Liver (tissue), 9 donors: ENCODE measurements around the gene PSENEN. TPM values are rescaled to one million over a fixed set of nuclear protein-coding genes. Genes with fewer than 3 reads are reported as not detected.
A peak's percentile ranks its signal among the peaks of the same experiment; 100 is the strongest.

Experiments used
- DNase-seq: peaks from one replicate; pipeline ENCODE4 v3.0.0-alpha.2; 2017; ENCODE audit warnings: low spot score
- H3K27ac ChIP-seq, 2 donors: one replicate each; pipeline ENCODE4 v1.7.0; 2013; ENCODE audit warnings: inconsistent platforms in 2 of 2, low read length in 2 of 2, control low read depth in 1 of 2, low read depth in 1 of 2, mild to moderate bottlenecking in 1 of 2
- H3K27me3 ChIP-seq, 4 donors: one replicate each; pipeline versions ENCODE4 v1.6.1 to v1.7.0; 2013; ENCODE audit warnings: low read length in 3 of 4, inconsistent platforms in 1 of 4, mild to moderate bottlenecking in 1 of 4, moderate library complexity in 1 of 4; ENCODE audit not compliant: control insufficient read depth in 4 of 4, insufficient read depth in 4 of 4
- H3K36me3 ChIP-seq, 4 donors: one replicate each; pipeline versions ENCODE4 v1.6.1 to v1.7.0; 2013; ENCODE audit warnings: low read length in 3 of 4, mild to moderate bottlenecking in 3 of 4, low read depth in 1 of 4, moderate library complexity in 1 of 4; ENCODE audit not compliant: control insufficient read depth in 4 of 4, insufficient read depth in 3 of 4
- H3K4me1 ChIP-seq, 4 donors: one replicate each; pipeline versions ENCODE4 v1.6.1 to v1.7.0; 2013; ENCODE audit warnings: low read length in 3 of 4, mild to moderate bottlenecking in 3 of 4, moderate library complexity in 1 of 4; ENCODE audit not compliant: control insufficient read depth in 4 of 4, insufficient read depth in 4 of 4
- H3K4me3 ChIP-seq, 3 donors: one replicate each; pipeline versions ENCODE4 v1.6.1 to v1.7.0; 2013; ENCODE audit warnings: low read length in 3 of 3, control low read depth in 1 of 3, low read depth in 1 of 3, mild to moderate bottlenecking in 1 of 3
- H3K9ac ChIP-seq, 2 donors: one replicate each; pipeline ENCODE4 v1.7.0; 2013; ENCODE audit warnings: low read length in 2 of 2, mild to moderate bottlenecking in 2 of 2, moderate library complexity in 2 of 2, control low read depth in 1 of 2, low read depth in 1 of 2
- H3K9me3 ChIP-seq, 4 donors: one replicate each; pipeline versions ENCODE4 v1.6.1 to v1.7.0; 2013; ENCODE audit warnings: low read length in 3 of 4; ENCODE audit not compliant: control insufficient read depth in 4 of 4
- ATF3 ChIP-seq: IDR thresholded peaks from 2 replicates; pipeline ENCODE4 v1.6.1; 2016; ENCODE audit warnings: antibody characterized with exemption
- CTCF ChIP-seq: fragments of 150-350 bp; IDR thresholded peaks from 2 replicates; pipeline ENCODE4 v1.5.1; 2017; ENCODE audit warnings: improper control_type of control experiment, low read depth, low read length; ENCODE audit not compliant: missing input control
- EGR1 ChIP-seq, 2 donors: IDR thresholded peaks; 2 replicates each; pipeline ENCODE4 v1.6.1; 2016 to 2018; ENCODE audit warnings: antibody characterized with exemption in 2 of 2, low read depth in 2 of 2
- HNF4A ChIP-seq, 2 donors: conservative IDR thresholded peaks; 2 replicates each; pipeline ENCODE4 v1.6.1; 2016; ENCODE audit warnings: antibody characterized with exemption in 2 of 2, mild to moderate bottlenecking in 2 of 2
- JUND ChIP-seq, 2 donors: IDR thresholded peaks; 2 replicates each; pipeline ENCODE4 v1.6.1; 2016; ENCODE audit warnings: antibody characterized with exemption in 2 of 2
- MAX ChIP-seq: IDR thresholded peaks from 2 replicates; pipeline ENCODE4 v1.6.1; 2016; ENCODE audit warnings: antibody characterized with exemption
- RAD21 ChIP-seq, 2 donors: IDR thresholded peaks; 2 replicates each; pipeline ENCODE4 v1.6.1; 2016; ENCODE audit warnings: antibody characterized with exemption in 2 of 2, mild to moderate bottlenecking in 2 of 2
- REST ChIP-seq: IDR thresholded peaks from 2 replicates; pipeline ENCODE4 v1.6.1; 2016; ENCODE audit warnings: antibody characterized with exemption, mild to moderate bottlenecking
- RXRA ChIP-seq, 2 donors: IDR thresholded peaks; 2 replicates each; pipeline ENCODE4 v1.6.1; 2017 to 2018; ENCODE audit warnings: antibody characterized with exemption in 2 of 2, mild to moderate bottlenecking in 1 of 2
- SP1 ChIP-seq: IDR thresholded peaks from 2 replicates; pipeline ENCODE4 v1.6.1; 2018; ENCODE audit warnings: antibody characterized with exemption, mild to moderate bottlenecking
- TAF1 ChIP-seq: conservative IDR thresholded peaks from 2 replicates; pipeline ENCODE4 v1.6.1; 2016; ENCODE audit warnings: antibody characterized with exemption, mild to moderate bottlenecking
- YY1 ChIP-seq: IDR thresholded peaks from 2 replicates; pipeline ENCODE4 v1.6.1; 2016; ENCODE audit warnings: antibody characterized with exemption, mild to moderate bottlenecking
- ZBTB33 ChIP-seq: IDR thresholded peaks from 2 replicates; pipeline ENCODE4 v1.6.1; 2016; ENCODE audit warnings: antibody characterized with exemption
- WGBS: extraction: QIAGEN DNeasy Blood & Tissue Kit; methylation state at CpG from one replicate; pipeline ENCODE4 v1.1.7; 2013; 5-methylcytosine and 5-hydroxymethylcytosine counted together
- polyA plus RNA-seq, 2 donors: library from polyadenylated mRNA; stranded (reverse) in 1 of 2; unstranded in 1 of 2; fragments of 200-250 nt in 1 of 2; fragments of >200 nt in 1 of 2; fragmentation: Nextera tagmentation in 1 of 2; extraction: Ambion mirVana in 1 of 2; gene quantifications; one replicate each; pipeline versions ENCODE4 v1.2.1 to v1.2.3, GENCODE V29; 2013 to 2015
- total RNA-seq, 2 donors: library from RNA; depleted of rRNA; stranded (reverse); fragments of >200 nt; gene quantifications; one replicate each; pipeline ENCODE4 v1.2.3, GENCODE V29; 2014
- donor health status: healthy.
- donor health status: healthy.
- donor health status: healthy.
- donor health status: healthy.
- donor health status: healthy.

The PSENEN gene
- total and polyA plus RNA-seq, 4 donors = 7.4 to 58.1 (median 20.7) TPM

- H3K9ac ChIP-seq = no peak overlapping the region
- H3K36me3 ChIP-seq = peaks cover 20 to 36% (median 28%) of the 10 kb centered on the region in 4 donors
These were observed 25.9 kb upstream of the PSENEN start for GRCh38 chr19:35719402-35720162.

More at GRCh38 chr19:35719402-35720162, 25.9 kb upstream of the PSENEN start:
- Histone ChIP-seq H3K27me3 (no peaks in the 10 kb centered on the region), H3K9me3 (no peaks in the 10 kb centered on the region), H3K27ac (peak overlapping the region; percentile 7 to 66), H3K4me1 (peaks cover 12 to 34% (median 25%) of the 10 kb centered on the region in 4 donors), H3K4me3 (peak overlapping the region; percentile 3 to 91 (median 90))
- TF ChIP-seq YY1 (no peak), CTCF (no peak), REST (peak; percentile 22), SP1 (peak; percentile 63), MAX (no peak), HNF4A (conservative IDR thresholded peaks at IDR 0.05) (peak; percentile 45 to 71), ATF3 (no peak), RAD21 (IDR thresholded peaks at IDR 0.05) (no peak), RXRA (IDR thresholded peaks at IDR 0.05) (no peak), EGR1 (IDR thresholded peaks at IDR 0.05; ENCODE audit: low read depth in 2 of 2) (no peak), TAF1 (no peak), ZBTB33 (no peak), JUND (IDR thresholded peaks at IDR 0.05) (no peak)
- no peak for DNase-seq
- 73% methylated on average over 32 of the region's 32 CpGs for WGBS
